ENCODE data around the gene SYNDIG1.

The SYNDIG1 gene

DNA sequence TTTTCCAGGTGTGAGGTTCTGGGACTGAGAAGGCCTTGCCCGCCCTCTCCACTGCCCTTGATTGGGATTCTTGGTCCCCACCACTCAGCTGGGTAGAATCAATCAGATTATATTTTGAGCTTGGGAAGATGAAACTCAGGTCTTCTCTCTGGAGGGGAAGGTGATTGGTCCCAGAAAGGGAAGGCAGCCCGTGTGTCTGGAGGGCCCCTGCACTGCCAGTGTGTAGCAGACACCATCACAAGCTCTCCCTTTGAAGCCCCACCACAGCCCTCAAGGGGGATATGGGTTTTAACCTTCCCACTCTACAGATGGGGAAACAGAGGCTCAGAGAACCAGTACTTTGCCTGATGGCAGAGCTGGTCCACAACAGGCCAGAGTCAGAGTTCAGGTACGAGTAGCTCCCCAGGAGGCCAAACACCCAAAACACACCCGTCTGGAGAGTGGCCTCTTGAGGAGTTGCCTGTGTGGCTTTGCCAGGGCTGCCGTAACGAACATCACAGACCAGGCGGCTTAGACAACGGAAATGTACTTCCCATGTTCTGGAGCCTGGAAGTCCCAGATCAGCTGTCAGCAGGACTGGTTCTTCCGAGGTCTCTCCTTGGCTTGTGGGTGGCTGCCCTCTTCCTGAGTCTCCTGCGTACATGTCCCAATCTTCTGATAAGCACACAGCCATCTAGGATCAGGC is 205.6 kb downstream of the SYNDIG1 start:
- no peak for DNase-seq (ENCODE audit: low read depth)

DNA sequence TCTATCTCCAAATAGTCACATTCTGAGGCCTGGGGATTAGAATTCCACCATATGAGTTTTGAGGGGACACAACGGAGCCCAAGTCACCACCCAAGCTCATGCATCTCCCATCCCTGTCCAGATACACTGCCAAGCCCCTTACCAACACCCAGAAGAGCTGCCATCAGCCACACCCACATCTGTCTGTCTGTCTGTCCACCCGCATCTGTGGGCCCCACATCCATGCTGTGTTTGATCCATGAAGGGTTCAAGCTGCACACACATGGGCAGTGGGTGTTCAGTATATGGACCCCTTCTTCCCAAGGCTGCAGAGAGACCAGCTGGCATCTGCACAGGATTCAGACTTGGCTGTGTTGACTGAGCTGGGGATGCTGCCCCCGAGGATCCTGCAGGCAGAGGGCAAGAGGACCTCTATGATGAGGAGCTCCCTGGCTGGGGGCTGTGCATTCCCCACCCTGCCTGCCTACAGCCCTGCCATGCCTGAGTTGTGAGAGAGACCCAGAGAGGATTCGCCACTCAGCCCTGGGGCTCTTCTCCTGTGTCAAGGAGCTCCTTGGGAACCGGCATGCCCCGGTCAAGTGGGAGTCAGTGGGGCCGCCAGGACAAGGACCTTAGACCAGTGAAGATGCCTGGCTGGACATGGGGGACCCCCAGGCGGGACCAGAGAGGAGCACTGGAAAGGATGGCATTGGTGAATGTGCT is 206.4 kb downstream of the SYNDIG1 start:
- no peak for DNase-seq (ENCODE audit: low read depth)

DNA sequence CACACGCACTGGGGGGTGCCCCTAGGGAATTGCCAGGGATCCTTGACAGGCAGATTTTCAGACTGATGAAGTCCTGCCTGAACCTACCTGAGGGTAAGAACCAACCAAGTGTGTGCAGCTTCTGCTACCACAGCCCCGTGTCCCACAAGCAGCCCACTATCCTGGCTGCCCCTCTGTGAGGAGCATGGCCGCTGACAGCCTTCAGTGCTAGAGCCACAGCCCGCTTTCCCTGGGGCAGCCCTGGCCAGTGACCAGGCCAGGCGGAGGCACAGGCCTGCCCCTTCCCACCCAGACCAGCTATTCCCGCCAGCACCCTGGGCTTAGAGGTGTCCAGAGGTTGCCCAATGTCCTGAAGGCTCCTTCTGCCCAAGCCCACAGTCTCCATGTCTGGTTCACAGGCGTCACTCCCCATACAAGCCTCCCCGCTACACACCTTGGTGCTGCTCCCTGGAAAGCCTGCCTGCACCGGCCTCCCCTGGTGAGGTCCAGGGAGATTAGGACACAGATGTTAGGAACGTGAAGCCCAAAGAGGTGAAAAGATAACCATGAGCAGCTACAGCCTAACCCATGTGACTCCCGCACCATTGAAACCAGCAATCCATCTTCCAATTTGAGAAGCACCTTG is 207.0 kb downstream of the SYNDIG1 start:
- no peak for DNase-seq (ENCODE audit: low read depth)

DNA sequence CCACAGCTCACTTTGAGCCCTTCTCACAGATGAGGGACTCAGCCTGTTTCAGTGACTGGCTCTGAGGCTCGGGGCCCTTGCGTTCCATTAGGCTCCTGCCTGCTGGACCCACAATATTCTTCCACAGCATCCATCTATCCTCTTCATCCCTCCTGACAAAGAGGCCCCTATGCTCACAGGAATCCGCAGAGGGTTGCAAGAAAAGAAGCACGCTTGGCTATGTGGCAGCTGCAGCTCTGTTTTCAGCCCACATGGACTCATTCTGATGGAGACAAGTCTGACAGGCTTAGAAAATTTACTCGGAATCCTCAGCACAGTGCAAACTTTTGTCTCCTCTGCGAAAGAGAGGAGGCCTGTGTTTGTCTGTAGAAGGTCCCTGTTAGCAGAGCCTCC is 207.5 kb downstream of the SYNDIG1 start:
- no peak for DNase-seq (ENCODE audit: low read depth)

DNA sequence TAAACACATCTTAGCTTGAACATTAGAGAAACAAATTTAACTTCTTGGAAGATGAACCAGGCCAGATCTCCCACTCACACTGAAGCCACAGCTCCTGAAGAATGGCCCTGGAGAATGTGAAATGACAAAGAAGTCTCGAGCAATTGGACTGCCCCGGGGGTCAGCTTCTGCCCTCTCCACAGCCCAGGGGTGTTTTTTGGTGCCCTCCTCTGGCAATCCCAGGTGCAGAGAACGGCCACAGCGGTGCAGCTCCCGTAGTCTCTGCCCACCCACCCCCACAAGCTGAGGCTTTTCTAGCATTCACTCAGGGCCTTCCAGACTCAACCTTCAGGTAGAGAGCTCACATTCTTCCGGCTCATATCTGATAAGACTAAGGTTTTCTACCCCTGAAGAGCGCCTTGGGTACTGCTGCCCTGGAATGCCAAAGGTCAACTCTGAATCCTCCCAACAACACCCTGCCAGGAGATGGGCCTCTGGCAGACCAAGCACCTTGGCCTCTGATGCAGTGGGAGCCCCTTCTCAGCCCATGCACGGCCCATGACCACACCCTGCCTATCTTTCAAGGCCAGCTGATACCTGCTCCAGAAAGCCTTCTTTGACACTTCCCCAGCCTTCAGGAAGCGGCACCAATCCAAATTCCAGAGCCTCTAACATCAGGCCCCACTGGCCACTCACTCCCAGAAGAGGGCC is 208.3 kb downstream of the SYNDIG1 start:
- no peak for DNase-seq (ENCODE audit: low read depth)

DNA sequence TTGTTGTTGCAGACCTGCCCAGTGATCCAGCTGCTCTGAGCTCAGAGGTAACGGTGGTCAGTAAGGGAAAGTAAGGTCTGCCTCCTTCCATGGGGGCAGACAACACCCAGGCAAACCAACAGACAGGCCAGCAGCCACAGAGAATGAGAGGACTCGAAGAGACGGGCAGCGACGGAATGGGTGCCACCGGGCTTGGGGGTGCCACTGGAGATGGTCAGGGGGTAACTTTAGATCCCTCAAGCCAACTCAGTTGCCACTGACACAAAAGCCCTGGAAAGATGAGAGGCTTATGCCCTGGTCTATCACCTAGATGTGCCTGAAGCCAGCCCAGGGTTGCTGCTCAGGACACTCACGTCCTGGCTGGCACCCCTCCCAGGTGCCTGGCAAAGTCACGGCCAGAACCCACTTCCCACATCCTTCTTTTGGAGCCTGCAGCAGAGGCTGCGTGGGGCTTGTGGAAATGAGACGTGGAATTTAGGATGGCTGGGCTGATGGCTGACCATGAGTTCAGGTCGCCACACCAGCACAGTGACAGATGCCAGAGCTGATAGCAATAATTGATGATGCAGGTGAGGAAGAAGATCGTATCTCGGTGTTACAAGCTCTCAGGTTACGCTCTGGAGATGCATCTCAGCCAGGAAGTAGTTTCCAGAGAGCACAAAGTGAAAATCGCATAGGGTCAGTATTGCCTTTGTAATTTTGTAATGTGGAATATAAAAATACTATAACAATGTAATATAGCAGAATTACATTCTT is 209.1 kb downstream of the SYNDIG1 start:
- DNase-seq (ENCODE audit: low read depth): no peak

DNA sequence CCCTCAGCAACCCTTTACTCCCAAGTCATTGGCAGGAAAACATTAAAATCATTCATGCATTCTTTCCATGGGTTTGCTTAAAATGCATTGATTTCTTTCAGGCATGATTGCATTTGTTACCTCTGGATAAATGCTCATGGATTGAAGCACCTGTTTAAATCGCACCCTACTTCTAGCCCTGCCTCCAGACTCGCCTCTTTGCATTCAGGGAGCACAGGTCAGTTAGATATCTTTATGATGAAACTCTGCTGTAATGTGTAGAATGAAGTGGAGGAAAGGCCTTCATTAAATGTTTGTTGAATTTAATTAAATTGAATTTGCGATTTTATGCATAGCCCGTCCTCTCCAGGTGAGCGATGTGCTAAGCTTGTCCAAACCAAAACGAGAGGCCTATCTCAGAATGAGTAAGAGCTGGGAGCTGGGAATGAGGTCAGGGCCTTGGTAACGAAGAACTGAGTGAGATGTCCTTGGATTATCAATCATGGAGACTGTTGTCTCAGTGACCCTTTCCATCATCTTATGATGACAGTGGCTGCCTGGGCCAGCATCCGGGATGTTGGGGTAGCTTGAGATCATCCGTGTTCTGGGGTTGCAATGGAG is 210.1 kb downstream of the SYNDIG1 start:
- no peak for DNase-seq (ENCODE audit: low read depth)

DNA sequence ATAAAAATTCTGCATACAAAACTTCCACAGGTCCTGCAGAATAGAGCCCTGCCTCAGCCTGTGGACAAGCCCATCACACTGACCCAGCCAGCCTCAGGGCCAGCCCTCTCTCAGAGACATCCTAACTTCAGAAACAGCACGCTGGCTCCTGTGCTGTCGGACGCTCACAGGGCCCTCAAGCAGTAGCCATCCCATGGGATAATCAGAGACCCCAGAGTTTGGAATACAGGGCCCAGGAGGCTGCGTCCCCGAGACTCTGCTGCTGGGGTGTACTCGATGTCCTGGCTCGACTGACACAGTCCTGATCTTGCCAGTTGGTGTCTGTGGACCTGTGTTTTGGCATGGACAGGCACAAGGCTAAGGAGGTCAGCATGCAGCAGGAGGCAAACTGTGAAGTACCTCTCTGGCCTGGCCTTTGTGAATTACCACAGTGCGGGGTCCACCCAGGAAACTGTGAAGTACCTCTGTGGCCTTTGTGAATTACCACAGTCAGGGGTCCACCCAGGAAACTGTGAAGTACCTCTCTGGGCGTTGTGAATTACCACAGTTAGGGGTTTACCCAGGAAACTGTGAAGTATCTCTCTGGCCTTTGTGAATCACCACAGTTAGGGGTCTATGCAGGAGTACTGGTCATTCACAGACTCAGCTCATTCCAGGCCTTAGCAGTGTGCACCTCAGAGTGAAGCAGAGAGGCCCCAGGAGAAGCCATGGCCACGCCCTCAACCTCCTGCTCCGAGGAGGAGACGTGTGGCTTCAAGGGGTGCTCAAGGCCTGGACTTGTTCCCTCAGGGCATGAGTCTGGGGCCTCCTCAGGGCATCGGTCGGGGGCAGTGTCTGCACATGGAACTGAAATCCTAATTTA is 212.4 kb downstream of the SYNDIG1 start:
- no peak for DNase-seq (ENCODE audit: low read depth)

DNA sequence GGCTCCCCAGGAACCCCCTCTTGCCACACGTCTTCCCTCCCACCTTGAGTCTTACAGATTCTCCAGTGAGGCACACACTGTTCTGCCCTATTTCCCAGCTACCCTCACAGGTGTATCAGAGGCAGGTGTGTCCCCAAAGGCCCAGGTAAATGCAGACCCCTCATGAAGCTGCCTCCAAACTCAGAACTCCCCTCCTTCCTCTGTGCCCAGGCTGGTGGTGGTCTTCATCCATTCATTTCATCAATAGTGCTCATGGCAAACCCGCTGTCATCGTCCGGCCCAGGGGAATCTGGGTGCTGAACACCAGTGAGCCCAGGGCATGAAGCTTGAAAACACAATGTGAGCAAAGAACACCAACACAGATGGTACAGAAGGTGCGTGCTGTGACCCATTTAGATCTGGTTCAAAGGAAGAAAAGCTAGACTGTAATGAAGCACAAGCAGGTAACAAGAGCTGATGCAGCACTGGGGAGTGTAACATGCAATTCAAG is 213.1 kb downstream of the SYNDIG1 start:
- DNase-seq (ENCODE audit: low read depth): no peak

DNA sequence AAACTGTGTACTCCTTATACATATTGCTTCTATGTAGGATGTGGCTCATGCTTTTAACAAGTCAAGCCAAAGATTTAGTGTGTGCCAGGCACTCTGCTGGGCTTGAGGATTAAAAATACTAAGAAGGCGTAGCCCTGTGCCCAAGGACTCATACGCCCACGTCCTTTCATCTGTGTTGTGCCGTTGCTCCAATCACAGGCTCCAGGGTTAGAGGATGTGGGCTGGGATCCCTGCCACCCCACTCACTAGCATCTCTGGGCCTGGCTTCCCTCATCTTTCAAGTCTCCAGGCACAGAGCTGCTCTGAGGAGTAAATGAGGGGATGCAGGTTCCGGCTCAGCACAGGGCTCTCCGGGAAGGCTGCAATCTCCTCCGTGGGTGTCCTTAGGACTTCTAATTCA is 214.2 kb downstream of the SYNDIG1 start:
- no peak for DNase-seq (ENCODE audit: low read depth)

DNA sequence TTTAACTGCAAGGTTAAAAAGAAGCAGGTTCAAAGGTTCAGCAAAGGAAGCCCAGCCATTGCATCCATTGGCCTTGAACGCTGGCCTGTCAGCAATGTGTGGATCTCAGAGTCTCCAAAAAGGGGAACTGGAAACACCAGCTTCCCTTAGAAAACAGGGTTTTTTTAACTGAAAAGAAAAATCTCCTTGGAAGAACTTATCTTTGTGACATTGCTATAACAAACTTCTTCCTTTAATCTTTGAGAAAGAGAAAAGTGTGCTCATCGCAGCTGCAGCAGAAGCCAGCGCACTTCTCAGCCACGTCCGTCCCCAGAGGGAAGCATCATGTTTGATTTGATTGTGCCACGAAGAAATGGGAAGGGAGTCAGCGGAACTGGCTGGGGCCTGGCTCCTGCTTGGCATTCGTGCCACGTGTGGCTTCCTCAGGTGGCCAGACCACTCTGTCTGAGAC is 215.0 kb downstream of the SYNDIG1 start:
- DNase-seq (ENCODE audit: low read depth): no peak

DNA sequence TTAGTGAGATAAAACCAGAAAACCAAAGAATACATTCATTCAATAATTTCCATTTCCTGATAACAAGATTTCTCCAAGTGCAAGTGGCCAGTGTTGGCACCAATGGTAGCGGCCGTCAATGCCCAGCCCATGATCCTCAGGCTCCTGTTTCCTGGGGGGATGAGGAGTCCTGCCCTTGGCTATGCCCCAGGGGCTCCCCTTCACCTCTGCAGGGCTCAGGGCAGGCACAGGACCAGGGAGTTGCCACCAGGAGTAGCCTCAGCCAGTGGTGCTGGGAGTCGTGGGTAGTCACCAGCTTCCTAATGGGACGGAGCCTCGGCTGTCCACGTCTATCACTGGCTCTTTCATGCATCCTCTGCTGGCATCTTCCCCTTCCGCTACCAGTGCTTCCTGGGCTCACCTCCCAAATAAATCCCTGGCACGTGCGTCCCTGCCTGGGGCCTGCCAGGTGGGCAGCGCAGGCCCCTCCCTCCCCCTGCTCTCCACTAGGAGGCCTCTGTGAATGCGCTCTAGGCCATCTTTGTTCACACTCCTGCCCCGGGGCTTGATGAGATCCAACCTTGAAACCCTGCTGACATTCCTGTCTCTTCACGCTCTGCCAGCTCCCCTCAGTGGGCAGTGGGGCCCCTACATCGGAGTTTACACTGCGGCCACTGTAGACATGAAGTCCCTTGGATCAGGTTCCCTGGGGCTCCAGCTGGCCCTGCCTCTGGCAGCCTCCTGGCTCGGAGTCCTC is 215.7 kb downstream of the SYNDIG1 start:
- no peak for DNase-seq (ENCODE audit: low read depth)

DNA sequence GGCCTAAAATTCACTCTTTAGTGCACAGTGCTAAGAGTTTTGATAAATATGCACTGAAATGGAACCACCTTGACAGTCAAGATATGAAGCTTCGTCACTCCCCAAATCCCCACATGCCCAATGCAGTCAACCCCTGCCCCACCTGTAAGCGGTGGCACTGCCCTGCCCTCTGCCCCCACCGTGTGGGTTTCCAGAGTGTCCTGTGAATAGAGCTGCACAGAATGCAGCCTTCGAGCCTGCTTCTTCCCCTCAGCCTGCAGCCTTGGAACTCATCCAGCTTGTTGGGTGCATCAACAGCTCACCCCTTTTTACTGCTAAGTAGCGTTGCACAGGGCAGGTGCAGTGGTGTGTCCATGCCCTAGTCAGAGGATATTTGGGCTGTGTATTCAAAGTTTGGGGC is 216.3 kb downstream of the SYNDIG1 start:
- no peak for DNase-seq (ENCODE audit: low read depth)

DNA sequence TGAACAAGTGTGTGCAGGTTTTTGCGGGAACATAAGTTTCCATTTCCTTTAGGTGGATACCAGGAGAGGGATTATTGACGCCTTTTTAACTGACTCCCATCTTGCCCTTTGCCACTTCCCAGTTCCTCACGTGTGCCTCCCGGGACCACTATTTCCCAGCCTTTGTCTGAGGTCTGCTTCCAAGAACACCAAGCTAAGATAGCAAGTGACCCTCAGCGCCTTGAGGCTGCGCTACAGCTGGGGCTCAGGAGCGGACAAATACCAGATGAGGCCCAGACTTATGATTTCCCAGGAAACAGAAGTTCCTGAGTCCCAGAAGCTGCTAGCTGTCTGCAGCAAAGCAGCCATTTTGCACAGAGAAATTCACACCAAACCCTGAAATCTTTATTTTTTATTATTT is 216.7 kb downstream of the SYNDIG1 start:
- no peak for DNase-seq (ENCODE audit: low read depth)

DNA sequence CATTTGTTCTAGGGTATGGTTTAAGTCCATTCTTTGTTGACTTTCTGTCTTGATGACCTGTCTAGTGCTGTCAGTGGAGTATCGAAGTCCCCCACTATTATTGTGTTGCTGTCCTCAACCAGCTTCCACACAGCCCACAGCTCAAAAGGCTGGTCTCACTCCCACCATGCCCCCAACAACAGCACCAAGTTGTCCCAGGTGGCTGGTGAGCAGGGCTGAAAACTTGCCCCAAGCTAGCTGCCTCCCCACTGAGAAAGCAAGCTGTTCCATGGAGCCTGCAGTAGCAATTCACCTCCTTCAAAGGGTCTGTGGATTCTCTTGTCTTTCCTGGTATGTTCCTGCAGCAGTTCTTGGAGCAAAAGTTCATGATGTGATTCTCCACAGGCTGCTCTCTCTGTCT is 221.0 kb downstream of the SYNDIG1 start:
- DNase-seq (ENCODE audit: low read depth): no peak

DNA sequence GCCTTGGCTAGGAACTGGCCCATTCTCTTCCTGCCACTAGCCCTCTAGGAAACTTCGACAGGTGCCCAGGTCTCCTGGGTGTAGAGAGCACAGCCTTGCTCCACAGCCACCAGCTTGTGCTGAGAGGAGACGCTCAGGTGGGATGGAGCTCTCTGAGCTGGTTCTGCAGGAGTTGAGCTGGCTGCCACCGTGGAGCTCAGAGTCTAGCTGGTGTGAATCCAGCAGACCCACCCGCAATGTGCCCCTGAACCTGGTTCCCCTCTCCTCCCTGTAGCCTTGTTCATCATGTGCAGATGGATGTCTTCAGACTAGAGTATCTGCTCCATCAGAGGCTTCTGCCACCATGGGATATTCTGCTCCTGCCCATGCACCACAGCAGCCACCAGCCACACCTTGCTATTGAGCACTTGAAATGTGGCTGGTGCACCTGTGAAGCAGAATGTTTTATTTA is 222.5 kb downstream of the SYNDIG1 start:
- DNase-seq (ENCODE audit: low read depth): no peak

DNA sequence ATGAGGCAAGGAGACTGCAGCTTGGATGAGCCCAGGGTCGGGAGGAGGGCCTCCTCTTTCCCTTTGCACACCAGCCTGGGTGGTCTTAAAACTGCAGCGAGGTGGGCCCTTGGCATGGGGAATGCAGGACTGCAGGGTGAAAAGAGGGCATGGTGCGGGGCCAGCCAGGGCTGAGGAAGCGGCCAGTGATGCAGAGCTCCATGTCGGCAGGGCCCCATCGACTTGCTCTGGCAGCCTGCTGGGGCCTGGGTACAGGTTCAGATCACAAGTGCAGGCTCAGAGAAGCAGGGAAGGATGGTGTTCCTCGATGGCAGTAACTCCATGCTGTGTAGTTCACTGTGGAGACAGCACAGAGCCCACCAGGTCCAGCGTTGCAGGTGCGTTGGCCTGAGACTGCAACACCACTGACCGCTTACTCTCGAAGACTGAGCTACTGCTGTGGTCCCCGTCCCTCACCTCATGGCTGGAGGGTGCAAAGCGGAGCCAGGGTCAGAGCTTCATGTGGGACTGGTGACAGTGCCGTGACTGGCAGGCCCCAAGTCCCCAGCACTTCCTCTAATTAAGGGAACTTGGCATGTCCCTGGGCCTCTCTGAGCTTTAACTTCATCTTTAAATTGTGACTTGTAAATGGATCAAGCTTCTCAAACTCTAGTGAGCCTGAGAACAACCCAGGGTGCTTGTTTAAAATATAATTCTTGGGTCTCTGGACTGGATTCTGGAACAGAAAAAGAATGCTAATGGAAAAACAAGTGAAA is 223.2 kb downstream of the SYNDIG1 start:
- no peak for DNase-seq (ENCODE audit: low read depth)

DNA sequence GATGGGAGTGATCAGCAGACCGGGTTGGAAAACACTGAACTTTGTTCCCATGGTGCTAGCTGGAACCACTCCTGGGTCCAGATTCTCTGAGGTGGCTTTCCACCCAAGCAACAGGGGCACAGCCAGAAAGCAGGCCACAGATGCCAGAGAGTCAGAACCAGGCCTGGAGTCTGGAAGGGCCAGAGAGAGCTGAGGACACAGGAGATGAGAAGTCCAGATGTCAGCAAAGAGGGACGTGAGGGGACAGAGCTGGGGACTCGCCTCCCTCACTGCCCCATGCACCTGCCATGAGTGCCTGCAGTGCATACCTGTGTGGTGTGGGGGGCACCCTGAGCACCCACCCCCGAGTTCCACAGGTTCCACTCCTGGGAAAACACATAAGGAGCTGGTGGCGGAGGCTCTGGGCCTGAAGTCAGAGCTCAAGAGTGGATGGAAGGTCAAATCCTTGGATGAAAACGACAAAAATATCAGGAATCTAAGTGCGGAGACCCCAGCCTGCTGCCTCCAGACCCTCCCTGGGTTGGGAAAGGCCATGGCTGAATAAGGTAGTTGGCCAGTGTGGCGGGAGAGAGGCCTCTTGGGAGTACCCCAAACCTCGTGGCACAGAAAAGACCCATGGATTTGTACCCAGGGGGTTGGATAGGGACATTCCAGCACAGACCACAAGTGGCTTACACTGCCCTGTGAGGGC is 224.2 kb downstream of the SYNDIG1 start:
- DNase-seq (ENCODE audit: low read depth): no peak

Measured in amniotic epithelial cell (primary cell).